Upper lobe of left lung (tissue), 4 donors: Measurements from ENCODE around the gene ASB13.

Experiments
- EP300 ChIP-seq, 4 donors: sonication (generic); formaldehyde crosslinking; IDR thresholded peaks; one replicate each; pipeline ENCODE4 v1.5.1; 2017; ENCODE audit warnings: antibody characterized with exemption in 4 of 4, control low read depth in 2 of 4
- TF ChIP-seq, protein P1 (sequence below), 6 experiments: fragments of 450-650 bp in 4 of 6; fragments of 200-600 bp in 2 of 6; sonication (generic) in 2 of 6; IDR thresholded peaks; one replicate each; pipeline ENCODE4 v1.5.1; 2016 to 2019; ENCODE audit warnings: antibody characterized with exemption in 6 of 6

DNA sequence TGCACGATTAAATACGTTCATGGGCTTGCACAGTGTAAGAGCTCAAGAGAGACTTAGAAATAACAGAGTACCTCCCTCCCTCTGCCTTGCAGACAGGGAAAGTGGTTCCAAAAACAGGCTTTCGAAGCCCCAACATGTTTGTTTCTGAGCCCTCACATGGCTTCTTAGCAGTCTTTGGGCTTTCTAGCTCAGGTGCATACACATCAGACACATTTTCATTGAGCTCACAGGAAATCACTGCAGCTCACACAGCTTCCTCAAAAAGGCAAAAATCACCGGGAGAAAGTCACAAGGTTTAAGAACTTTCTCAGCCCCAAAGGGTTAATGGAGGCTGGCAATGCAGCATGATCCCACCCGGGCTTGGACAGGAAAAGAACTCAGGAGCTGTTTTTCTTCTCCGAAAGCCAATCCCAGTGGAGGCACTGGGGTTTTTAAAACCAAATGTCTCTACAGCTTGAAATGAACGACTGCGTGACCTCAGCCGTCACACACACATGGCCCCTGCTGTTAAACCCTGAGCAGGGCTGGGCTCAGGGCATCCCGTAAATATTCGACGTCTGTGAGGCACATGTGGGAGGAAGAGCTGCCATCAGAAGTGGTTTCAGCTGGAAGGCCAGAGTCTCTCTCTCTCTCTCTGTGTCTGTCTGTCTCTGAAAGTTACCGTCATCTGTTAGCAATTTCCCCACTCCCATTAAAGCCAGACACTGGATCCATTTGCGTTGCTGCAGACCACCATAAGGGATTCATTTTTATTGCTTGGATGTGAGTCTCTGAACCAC, 71.9 kb downstream of the ASB13 start:
- TF ChIP-seq, protein P1, sequence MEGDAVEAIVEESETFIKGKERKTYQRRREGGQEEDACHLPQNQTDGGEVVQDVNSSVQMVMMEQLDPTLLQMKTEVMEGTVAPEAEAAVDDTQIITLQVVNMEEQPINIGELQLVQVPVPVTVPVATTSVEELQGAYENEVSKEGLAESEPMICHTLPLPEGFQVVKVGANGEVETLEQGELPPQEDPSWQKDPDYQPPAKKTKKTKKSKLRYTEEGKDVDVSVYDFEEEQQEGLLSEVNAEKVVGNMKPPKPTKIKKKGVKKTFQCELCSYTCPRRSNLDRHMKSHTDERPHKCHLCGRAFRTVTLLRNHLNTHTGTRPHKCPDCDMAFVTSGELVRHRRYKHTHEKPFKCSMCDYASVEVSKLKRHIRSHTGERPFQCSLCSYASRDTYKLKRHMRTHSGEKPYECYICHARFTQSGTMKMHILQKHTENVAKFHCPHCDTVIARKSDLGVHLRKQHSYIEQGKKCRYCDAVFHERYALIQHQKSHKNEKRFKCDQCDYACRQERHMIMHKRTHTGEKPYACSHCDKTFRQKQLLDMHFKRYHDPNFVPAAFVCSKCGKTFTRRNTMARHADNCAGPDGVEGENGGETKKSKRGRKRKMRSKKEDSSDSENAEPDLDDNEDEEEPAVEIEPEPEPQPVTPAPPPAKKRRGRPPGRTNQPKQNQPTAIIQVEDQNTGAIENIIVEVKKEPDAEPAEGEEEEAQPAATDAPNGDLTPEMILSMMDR (IDR thresholded peaks at IDR 0.05), result no peak
- no peak for TF ChIP-seq EP300 (IDR thresholded peaks at IDR 0.05)
